Activated T-helper 2 cell treated with anti-CD3 and anti-CD28 coated beads, Interferon-gamma antibody, Interleukin-2, Interleukin-4, amounts not matched to agents 10 μg/mL and 5 μg/mL and 100 μg/mL, durations not matched to agents 14 hours and 24 hours and 36 hours (primary cell): Measurements from ENCODE around the gene WFDC2. TPM values are rescaled to one million over a fixed set of nuclear protein-coding genes. Genes with fewer than 3 reads are reported as not detected.

Experiments used
- DNase-seq: peaks from one replicate; pipeline ENCODE4 v3.0.0; 2021; ENCODE audit warnings: low spot score
- H3K27ac Mint-ChIP-seq: one replicate; pipeline ENCODE4 v1.8.0; 2021; ENCODE audit warnings: mixed read lengths
- H3K27me3 Mint-ChIP-seq: one replicate; pipeline ENCODE4 v1.8.0; 2021; ENCODE audit warnings: low read depth, mixed read lengths
- H3K36me3 Mint-ChIP-seq: one replicate; pipeline ENCODE4 v1.8.0; 2021; ENCODE audit warnings: low read depth, mixed read lengths
- H3K4me1 Mint-ChIP-seq: one replicate; pipeline ENCODE4 v1.8.0; 2021; ENCODE audit warnings: low read depth, mixed read lengths
- H3K4me3 Mint-ChIP-seq: one replicate; pipeline ENCODE4 v1.8.0; 2021; ENCODE audit warnings: low read depth, mild to moderate bottlenecking, moderate library complexity, mixed read lengths
- H3K9me3 Mint-ChIP-seq: one replicate; pipeline ENCODE4 v1.8.0; 2021; ENCODE audit warnings: mixed read lengths
- intact Hi-C: fragments of 100-400 bp; cut with micrococcal nuclease; formaldehyde crosslinking; loops from one replicate; pipeline ENCODE4 v1.15.1; 2023
- total RNA-seq: library from RNA; stranded (reverse); gene quantifications from 2 replicates; pipeline ENCODE4 v1.2.3, GENCODE V29; 2022

WFDC2 gene
- total RNA-seq, 1 donor from 2014 or later: not detected

DNA sequence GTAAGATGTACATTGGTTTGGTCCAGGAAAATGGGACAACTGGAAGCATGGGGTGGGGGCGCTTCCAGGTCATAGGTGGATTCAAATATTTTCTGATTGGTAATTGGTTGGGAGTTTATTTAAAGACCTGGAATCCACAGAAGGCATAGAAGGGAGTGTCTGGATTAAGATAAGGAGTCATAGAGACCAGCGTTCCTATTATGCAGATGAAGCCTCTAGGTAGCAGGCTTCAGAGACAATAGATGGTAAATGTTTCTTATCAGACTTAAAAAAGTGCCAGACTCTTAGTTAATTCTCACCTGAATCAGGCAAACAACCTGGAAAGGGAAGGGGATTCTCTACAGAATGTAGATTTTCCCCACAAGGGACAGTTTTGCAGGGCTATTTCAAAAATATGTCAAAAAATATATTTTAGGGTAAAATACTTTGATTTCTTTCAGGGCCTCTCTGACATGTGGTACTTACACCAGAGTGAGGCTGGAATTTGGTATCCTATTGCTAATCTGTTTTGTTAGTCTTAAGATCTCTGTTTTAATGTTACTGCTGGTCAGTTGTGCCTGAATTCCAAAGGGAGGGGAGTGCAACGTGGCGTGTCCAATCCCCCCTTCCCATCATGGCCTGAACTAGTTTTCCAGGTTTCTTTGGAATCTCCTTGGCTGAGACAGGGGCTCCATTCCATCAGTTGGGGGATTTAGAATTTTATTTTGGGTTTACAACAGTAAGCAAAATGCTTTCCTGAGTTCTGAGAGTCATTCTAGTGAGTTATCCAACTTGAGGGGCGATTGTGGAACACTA lies 28.5 kb upstream of the WFDC2 start:
- no peaks in the 10 kb centered on the region for H3K36me3 Mint-ChIP-seq
- no peak overlapping the region for H3K27ac Mint-ChIP-seq
- DNase-seq: no peak
- H3K4me1 Mint-ChIP-seq: peaks cover 34% of the 10 kb centered on the region
- no peaks in the 10 kb centered on the region for H3K27me3 Mint-ChIP-seq
- H3K9me3 Mint-ChIP-seq: no peaks in the 10 kb centered on the region
- no peak overlapping the region for H3K4me3 Mint-ChIP-seq
- intact Hi-C loops: no loop called here

DNA sequence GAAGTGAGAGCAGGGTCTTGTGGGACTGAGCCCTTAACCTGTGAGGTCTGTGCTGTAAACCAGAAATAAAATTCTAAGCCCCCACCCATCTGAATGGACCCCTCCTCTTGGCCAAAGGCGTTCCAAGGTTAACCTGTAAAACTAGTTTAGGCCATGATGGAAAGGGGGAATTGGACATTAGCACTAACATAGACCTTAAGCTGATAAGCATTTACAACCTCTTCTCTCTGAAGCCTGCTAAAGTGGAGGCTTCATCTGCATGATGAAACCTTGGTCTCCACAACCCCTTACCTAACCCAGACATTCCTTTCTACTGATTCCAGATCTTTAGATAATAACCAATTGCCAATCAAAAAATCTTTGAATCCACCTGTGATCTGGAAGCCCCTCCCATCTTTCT lies 27.8 kb upstream of the WFDC2 start:
- Mint-ChIP-seq H3K4me1 (peaks cover 30% of the 10 kb centered on the region), H3K36me3 (no peaks in the 10 kb centered on the region), H3K4me3 (no peak overlapping the region), H3K9me3 (no peaks in the 10 kb centered on the region), H3K27me3 (no peaks in the 10 kb centered on the region), H3K27ac (no peak overlapping the region)
- DNase-seq: no peak
- intact Hi-C loops: no loop called here

- no peaks in the 10 kb centered on the region for H3K9me3 Mint-ChIP-seq
- peaks cover 26% of the 10 kb centered on the region for H3K4me1 Mint-ChIP-seq
- H3K4me3 Mint-ChIP-seq: no peak overlapping the region
- no peaks in the 10 kb centered on the region for H3K36me3 Mint-ChIP-seq
- H3K27me3 Mint-ChIP-seq: no peaks in the 10 kb centered on the region
- peak; percentile 15 for DNase-seq
- H3K27ac Mint-ChIP-seq: no peak overlapping the region
- intact Hi-C loops: no loop called here
Measured at GRCh38 chr20:45444050-45444449, 25.5 kb upstream of the WFDC2 start.

GRCh38 chr20:45445805-45446562 lies 23.6 kb upstream of the WFDC2 start:
- Mint-ChIP-seq H3K27me3 (no peaks in the 10 kb centered on the region), H3K4me3 (no peak overlapping the region), H3K27ac (no peak overlapping the region), H3K36me3 (no peaks in the 10 kb centered on the region), H3K4me1 (peaks cover 26% of the 10 kb centered on the region), H3K9me3 (no peaks in the 10 kb centered on the region)
- no peak for DNase-seq
- intact Hi-C loops: no loop called here

DNA sequence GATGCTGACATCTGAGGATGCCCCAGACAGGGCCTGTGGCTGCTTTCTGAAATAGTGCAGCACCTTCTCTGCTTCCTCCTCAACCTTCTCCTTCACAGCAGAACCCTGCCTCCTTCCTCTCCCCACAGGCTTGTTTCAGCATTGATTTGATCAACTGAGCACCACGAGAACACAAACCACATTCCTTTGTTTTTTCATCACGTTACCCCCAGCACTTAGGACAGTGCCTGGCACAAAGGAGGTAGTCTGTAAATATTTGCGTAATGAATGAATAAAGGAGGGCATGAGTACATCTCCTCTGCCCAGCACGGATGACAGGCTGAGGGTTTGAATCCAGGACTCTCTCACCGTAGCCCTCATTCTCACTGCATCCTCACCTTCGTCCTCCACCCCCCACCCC lies 21.3 kb upstream of the WFDC2 start:
- intact Hi-C loops: no loop called here
- Mint-ChIP-seq H3K4me1 (peaks cover 22% of the 10 kb centered on the region), H3K27ac (no peak overlapping the region), H3K27me3 (no peaks in the 10 kb centered on the region), H3K36me3 (no peaks in the 10 kb centered on the region), H3K9me3 (no peaks in the 10 kb centered on the region), H3K4me3 (no peak overlapping the region)
- DNase-seq: no peak

DNA sequence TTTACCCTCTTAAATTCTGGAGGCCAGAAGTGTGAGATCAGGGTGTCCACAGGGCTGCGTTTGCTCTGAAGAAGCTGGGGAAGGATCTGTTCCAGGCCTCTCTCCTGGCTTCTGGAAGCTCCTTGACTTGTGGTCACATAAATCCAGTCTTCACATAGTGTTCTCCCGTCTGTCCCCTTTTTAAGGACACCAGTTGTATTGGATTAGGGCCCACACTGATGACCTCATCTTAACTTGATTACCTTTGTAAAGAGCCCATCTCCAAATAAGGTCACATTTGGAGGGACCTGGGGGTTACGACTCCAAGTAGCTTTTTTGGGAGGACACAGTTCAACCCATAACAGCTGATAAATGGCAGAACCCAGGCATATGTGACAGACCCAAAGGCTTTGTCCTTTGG lies 20.0 kb upstream of the WFDC2 start:
- Mint-ChIP-seq H3K4me1 (peaks cover 11% of the 10 kb centered on the region), H3K9me3 (no peaks in the 10 kb centered on the region)
- intact Hi-C loops: no loop called here

DNA sequence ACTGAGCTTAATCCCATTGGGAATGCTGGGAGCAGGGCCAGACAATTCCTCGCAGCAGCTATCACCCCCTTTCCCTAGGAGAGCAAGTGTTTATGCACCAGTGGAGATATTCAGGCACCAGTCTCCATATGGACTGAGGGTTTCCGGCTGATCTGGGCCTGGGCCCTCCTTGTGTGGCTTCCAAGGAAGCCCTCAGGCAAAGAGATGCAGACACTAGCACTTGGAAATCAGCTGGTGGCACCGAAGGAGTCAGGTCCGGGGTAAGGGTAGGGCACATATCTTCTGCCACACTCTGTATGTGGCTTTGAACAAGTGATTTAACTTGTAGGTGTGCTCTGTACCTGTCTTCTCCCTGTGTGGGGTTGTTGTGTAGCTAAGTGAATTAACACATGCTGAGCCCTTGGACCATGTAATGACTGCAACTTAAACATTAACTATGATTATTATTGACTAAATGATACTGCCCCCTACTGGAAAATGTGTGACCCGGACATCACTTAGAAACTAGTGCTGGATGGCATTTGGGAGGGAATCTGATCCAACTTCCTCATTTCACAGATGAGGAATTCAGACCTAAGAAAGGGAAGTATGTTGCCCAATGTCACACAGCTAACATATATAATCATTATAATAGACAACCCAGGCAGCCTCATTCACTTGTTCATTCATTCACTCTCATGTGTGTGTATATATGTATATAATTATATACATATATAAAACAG lies 19.3 kb upstream of the WFDC2 start:
- no peak overlapping the region for H3K4me3 Mint-ChIP-seq
- no peak for DNase-seq
- no peaks in the 10 kb centered on the region for H3K27me3 Mint-ChIP-seq
- H3K36me3 Mint-ChIP-seq: no peaks in the 10 kb centered on the region
- H3K9me3 Mint-ChIP-seq: no peaks in the 10 kb centered on the region
- H3K27ac Mint-ChIP-seq: no peak overlapping the region
- intact Hi-C loops: loop anchor here (5.0 kb wide), 1 partner anchor 133 kb away; no protein-coding TSS in a partner anchor
- H3K4me1 Mint-ChIP-seq: peaks cover 6% of the 10 kb centered on the region

More for the DNA sequence above, 20.0 kb upstream of the WFDC2 start:
- Mint-ChIP-seq H3K27ac (no peak overlapping the region), H3K36me3 (no peaks in the 10 kb centered on the region), H3K27me3 (no peaks in the 10 kb centered on the region), H3K4me3 (no peak overlapping the region)
- no peak for DNase-seq

DNA sequence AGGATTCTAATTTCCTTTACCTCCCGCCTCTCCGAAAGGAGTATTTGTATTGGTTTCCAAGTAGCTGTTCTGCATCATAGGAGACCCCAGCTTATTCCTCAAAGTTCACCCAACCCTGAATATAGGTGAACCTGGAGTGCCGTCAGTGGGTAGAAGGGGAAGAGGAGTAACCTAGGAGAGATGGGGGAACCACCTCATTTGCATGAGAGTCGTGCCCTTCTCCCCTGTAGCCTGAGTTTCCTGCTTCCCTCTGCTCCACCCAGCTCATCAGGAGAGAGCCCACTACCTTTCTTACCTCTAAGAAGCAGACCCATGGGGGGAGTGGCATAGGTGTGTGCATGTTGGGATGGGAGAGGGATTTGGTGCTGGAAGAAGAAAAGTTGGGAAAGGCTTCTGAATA lies 17.3 kb upstream of the WFDC2 start:
- intact Hi-C loops: loop anchor here (5.0 kb wide), 1 partner anchor 135 kb away; no protein-coding TSS in a partner anchor
- DNase-seq: no peak
- Mint-ChIP-seq H3K27ac (no peak overlapping the region), H3K9me3 (no peaks in the 10 kb centered on the region), H3K36me3 (no peaks in the 10 kb centered on the region), H3K4me1 (no peaks in the 10 kb centered on the region), H3K27me3 (no peaks in the 10 kb centered on the region), H3K4me3 (no peak overlapping the region)

DNA sequence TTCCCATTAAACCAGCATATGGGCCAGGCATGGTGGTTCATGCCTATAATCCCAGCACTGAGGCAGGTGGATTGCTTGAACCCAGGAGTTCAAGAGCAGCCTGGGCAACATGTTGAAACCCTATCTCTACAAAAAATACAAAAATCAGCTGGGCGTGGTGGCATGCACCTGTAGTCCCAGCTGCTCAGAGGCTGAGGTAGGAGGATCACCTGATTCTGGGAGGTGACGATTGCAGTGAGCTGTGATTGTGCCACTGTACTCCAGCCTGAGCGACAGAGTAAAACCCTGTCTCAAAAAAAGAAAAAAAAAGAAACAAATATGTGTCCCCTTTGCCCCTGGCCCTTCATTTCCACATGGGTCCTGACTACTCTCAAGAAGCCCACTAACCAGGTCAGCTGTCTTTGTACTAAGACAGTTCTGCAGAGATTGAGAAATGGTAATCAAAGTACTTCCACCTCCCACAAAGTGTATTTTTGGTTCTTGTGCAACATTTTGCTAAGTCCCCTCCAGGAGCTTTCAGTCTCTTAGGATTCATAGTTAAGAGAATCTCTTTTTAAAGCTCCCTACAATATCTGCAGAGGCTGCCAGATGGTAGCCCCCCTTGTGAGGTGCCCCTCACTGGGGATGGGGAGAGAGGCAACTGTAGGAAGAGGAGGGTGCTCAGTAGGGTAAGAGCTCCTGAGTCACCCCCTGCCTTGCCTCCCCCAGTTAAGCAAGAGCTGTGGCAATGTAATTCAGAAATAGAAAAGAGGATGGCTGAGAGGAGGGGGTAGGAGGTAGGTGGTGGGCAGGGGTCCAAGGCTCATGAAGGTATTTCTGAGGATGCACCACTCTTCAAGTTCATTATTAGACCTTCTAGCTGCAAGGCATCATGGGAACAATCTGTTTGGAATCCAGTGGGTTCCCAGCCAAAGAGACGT lies 16.5 kb upstream of the WFDC2 start:
- no peak for DNase-seq
- no peak overlapping the region for H3K27ac Mint-ChIP-seq
- no peaks in the 10 kb centered on the region for H3K27me3 Mint-ChIP-seq
- no peaks in the 10 kb centered on the region for H3K4me1 Mint-ChIP-seq
- no peak overlapping the region for H3K4me3 Mint-ChIP-seq
- H3K36me3 Mint-ChIP-seq: no peaks in the 10 kb centered on the region
- H3K9me3 Mint-ChIP-seq: no peaks in the 10 kb centered on the region
- intact Hi-C loops: loop anchor here (5.0 kb wide), 1 partner anchor 136 kb away; no protein-coding TSS in a partner anchor

GRCh38 chr20:45456632-45457031 lies 12.9 kb upstream of the WFDC2 start:
- intact Hi-C loops: loop anchor here (1.0 kb wide), 1 partner anchor 315 kb away; no protein-coding TSS in a partner anchor
- no peaks in the 10 kb centered on the region for H3K36me3 Mint-ChIP-seq

GRCh38 chr20:45459606-45460005 lies 9.9 kb upstream of the WFDC2 start:
- Mint-ChIP-seq H3K4me1 (no peaks in the 10 kb centered on the region), H3K9me3 (no peaks in the 10 kb centered on the region), H3K4me3 (no peak overlapping the region), H3K36me3 (no peaks in the 10 kb centered on the region), H3K27ac (no peak overlapping the region), H3K27me3 (peaks cover 11% of the 10 kb centered on the region)
- intact Hi-C loops: no loop called here
- no peak for DNase-seq

More at GRCh38 chr20:45456632-45457031, 12.9 kb upstream of the WFDC2 start:
- no peak overlapping the region for H3K4me3 Mint-ChIP-seq
- no peaks in the 10 kb centered on the region for H3K9me3 Mint-ChIP-seq
- H3K4me1 Mint-ChIP-seq: no peaks in the 10 kb centered on the region
- no peak for DNase-seq
- peaks cover 11% of the 10 kb centered on the region for H3K27me3 Mint-ChIP-seq
- H3K27ac Mint-ChIP-seq: no peak overlapping the region

DNA sequence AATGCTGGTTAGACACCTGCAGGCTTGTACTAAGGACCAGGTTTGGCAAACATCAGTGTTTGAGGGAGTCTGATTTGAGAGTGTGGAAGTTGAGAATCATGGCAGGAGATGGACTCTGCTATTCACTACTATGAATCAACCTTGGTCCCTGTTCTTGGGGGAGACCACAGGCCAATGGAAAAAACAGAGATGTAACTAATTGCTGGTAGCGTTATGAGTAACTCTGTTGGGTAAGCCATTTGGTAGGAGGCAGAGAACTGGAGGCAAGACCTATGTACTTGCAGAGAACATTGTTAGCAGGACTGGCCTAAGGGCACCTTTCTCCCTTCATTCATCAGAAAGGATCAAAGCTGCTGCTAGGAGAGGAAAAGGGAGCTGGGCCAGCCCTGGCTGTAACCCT lies 8.3 kb upstream of the WFDC2 start:
- no peak overlapping the region for H3K4me3 Mint-ChIP-seq
- no peak for DNase-seq
- H3K4me1 Mint-ChIP-seq: no peaks in the 10 kb centered on the region
- intact Hi-C loops: no loop called here
- H3K27me3 Mint-ChIP-seq: peaks cover 17% of the 10 kb centered on the region
- no peaks in the 10 kb centered on the region for H3K9me3 Mint-ChIP-seq
- H3K36me3 Mint-ChIP-seq: no peaks in the 10 kb centered on the region
- no peak overlapping the region for H3K27ac Mint-ChIP-seq
